Stimulated activated CD4-positive, alpha-beta T cell treated with anti-CD3 and anti-CD28 coated beads, Interleukin-15, amount 100 ng/mL, for 24 hours (primary cell): Measurements from ENCODE around the gene CLEC3A.
"Not testable (repeated sequence)": the region's sequence is repeated elsewhere in the genome, so short reads cannot be mapped to it uniquely, and the experiment has no call there.

ENCODE experiments used
- DNase-seq: peaks from one replicate; pipeline ENCODE4 v3.0.0-alpha.2; 2020

CLEC3A gene

GRCh38 chr16:78034530-78034929, 12.2 kb downstream of the CLEC3A start:
- peak; percentile 29 for DNase-seq

GRCh38 chr16:78035012-78035411, 12.7 kb downstream of the CLEC3A start:
- DNase-seq = no peak

- no peak for DNase-seq
Measured at GRCh38 chr16:78040396-78040795, 18.0 kb downstream of the CLEC3A start.

- peak; percentile 44 for DNase-seq
Measured at GRCh38 chr16:78045865-78046581, 23.7 kb downstream of the CLEC3A start.

- no peak for DNase-seq
Measured at GRCh38 chr16:78048319-78048718, 26.0 kb downstream of the CLEC3A start.

- no peak for DNase-seq
Measured at GRCh38 chr16:78050734-78051400, 28.5 kb downstream of the CLEC3A start.

GRCh38 chr16:78057803-78058564, 35.6 kb downstream of the CLEC3A start:
- DNase-seq = no peak

- not testable (repeated sequence) for DNase-seq
Measured at GRCh38 chr16:78059806-78060205, 37.5 kb downstream of the CLEC3A start.

GRCh38 chr16:78060295-78060694, 37.9 kb downstream of the CLEC3A start:
- no peak for DNase-seq

- DNase-seq = no peak
Measured at GRCh38 chr16:78060809-78061208, 38.5 kb downstream of the CLEC3A start.

GRCh38 chr16:78065319-78065718, 43.0 kb downstream of the CLEC3A start:
- DNase-seq = no peak

GRCh38 chr16:78069913-78070312, 47.6 kb downstream of the CLEC3A start:
- no peak for DNase-seq

- DNase-seq = no peak
Measured at GRCh38 chr16:78072275-78072674, 49.9 kb downstream of the CLEC3A start.

GRCh38 chr16:78075800-78076199, 53.5 kb downstream of the CLEC3A start:
- DNase-seq = no peak

GRCh38 chr16:78081341-78081740, 59.0 kb downstream of the CLEC3A start:
- DNase-seq = no peak
